ENCODE measurements around the gene SNX5.
A peak's percentile ranks its signal among the peaks of the same experiment; 100 is the strongest.

The SNX5 gene

GRCh38 chr20:17939622-17940223 lies 28.9 kb downstream of the SNX5 start:
- no peak for DNase-seq

GRCh38 chr20:17938871-17939619 lies 29.5 kb downstream of the SNX5 start:
- peak; percentile 87 for DNase-seq

DNA sequence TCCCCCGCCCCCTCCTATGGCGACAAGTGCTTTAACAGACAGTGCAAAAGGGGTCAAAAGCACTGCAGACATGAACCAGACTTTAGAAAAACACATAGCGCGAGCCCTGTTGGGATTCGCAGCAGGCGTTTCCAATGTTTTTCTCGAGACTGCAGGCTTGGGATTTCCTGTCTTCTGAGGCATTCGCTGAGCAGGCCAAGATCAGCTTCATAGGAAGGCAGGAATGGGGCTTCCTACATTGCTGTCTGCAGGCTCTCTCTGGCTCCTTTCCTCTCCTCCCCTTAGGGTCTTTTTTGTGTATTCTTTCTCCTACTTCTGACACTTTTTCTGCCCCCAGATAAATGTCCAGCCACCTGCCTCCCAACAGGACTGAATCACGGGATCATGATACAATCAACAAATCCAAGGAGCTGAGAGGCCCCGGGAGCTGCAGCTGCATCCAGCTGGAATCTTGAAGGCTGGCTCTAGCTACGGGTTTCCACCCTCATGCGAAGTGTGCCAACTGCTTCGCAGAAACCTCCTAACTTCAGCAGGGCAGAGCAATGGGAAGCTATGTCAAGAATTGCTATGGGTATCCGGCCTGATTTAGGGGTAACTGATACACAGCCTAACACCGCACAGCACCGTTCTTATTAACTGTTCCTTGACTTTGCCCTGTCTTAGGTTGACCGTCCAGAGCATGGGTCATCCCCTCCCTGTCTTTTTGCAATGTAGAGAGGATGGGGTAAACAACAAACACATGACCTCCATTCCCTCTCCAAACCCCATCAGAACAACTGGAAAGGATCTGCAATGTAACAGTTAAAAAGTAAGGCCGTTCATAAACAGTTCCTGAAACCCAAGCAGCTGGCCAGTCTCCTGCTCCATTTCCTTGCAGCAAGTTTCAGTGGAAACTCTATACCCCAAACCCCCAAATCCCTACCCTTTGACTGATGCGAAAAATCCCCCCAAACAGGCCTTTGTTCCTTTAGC lies 31.5 kb downstream of the SNX5 start:
- peak; percentile 90 for DNase-seq

DNA sequence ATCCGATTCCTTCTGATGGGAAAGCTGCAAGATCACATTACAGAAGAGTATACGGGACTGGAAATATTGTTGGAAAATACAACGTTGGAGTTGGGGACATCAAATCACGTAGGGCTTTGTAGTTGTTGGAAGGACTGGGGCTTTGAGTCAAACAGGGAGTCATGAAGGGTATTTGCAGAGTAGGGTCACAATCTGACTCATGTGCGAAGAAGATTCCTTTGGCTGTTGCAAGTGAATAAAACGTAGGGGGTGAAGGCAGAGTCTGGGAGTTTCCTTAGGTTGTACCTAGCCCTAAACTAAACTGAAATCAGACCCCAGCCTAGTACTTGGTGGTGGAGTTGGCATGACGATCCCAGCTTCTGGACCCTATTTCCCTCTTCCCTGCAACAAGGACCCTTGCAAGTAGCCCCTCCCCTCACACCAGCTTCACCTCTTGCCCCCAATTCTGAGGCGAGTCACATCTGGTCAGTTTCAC lies 32.3 kb downstream of the SNX5 start:
- no peak for DNase-seq

- DNase-seq: no peak
These were observed 32.8 kb downstream of the SNX5 start for GRCh38 chr20:17935761-17936160.

DNA sequence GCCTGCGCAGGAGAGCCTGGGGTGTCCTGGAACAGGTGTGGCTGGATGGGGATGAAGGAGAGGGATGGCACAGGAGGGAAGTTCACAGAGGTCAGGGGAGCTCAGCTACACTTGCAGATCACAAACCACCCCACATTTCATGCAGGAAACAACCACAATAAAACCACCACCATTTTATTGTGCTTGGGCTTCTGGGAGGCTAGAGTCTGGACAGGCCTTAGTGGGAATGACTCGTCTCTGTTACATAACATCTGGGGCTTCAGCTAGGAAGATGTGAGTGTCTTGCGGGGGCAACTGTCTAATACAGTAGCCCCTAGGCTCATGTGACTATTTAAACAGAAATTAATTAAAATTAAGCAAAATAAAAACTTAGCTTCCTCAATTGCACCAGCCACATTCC lies 33.4 kb downstream of the SNX5 start:
- no peak for DNase-seq

DNA sequence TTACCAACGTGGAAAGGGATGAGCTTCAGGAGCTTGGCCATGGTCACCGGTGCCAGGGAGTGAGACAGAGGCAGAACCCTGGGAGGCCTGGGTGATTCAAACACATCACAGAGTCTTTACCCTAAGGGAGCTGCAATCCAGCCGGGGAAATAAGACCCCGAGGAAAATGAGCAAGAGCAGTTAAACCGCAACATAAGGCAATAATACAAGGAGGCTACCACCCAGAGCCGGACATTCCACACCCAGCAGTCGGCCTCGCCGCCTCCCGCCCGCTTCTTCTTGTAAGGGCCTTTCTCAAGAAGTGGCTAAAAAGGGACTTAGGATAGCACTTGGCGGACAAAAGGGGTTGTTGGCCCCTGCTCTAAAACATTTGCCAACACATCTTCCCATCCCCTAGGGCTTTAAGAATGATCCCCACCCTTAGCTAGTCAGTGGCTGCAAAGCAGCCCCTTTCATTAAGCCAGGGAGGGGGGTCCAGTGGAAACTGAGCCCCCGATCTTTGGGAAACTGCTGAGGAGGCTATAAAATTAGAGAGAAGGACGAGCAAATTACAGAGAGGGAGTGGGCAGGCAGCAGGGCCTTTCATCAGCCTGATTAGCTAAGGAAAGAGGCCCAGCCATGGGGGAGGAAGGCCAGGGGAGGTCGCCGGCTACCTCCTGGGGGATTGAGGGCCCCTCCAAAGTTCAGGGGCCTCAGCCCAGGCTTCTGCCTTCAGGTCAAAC lies 34.3 kb downstream of the SNX5 start:
- DNase-seq: peak; percentile 68

GRCh38 chr20:17933711-17934110 lies 34.9 kb downstream of the SNX5 start:
- no peak for DNase-seq

- DNase-seq: no peak
These were observed 35.5 kb downstream of the SNX5 start for GRCh38 chr20:17933121-17933520.

GRCh38 chr20:17932396-17932795 lies 36.2 kb downstream of the SNX5 start:
- no peak for DNase-seq

DNA sequence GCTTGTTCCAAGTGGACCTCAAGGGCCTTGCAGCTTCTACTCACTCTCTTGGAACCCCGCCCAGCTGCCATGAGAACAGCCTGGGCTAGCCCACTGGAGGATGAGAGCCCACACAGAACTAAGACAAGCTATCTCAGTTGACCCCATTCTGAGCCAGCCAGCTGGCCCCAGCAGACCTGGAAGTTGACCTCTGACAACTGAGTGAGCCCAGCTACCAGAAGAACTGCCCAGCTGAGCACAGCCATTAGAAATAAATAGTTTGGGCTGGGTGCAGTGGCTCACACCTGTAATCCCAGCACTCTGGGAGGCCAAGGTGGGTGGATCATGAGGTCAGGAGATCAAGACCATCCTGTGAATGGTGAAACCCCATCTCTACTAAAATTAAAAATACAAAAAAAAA lies 37.1 kb downstream of the SNX5 start:
- DNase-seq: no peak

DNA sequence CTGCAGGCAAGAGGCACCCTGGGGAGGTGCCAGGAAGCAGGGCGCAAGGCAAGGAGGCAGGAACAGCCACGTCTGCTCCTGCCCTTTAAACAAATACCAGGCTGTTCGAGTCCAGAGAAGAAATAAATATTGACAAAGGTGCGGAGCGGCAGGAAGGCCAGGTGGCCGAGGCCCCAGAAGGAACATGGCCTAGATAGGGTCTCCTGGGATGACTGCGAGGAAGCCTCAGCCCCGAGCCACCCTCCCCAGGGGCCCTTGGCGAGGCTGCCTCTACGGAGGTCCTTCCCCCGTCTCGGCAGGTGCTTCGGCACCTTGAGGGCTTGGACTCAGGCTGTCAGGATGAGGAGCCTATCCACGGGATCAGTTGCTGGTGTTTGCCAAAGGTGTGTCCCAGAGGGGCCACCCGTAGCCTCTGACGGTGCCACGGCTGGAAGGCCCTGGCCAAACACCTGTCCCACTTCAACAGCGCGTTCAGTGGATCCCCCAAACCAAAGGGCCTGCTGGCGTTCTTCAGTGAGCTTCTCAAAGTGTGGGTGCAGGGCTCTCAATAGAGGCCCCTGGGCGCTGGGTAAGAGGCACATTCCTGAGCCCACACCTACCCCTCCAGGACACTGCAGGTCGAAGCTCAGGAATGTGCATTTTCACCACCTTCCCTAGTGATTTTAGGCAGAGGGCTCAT lies 39.8 kb downstream of the SNX5 start:
- no peak for DNase-seq

DNA sequence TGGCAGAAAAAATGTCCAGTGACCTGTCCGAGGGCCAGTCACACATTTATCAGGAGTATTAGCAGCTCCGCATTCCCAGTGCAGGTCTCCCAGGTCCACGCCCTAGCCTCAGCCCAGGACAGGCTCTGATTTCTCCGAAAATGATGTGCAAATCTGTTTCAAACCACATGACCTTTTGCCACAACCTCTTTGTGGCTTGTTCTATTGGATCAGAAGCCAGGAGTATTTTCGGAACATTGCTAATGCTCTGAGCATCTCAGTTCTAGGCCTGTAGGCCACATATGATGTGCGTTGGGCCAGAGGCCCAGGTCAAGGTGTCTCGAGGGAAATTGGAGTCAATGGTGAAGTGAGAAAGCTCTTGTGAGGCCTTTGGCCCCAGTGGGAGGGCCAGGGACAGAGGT lies 40.4 kb downstream of the SNX5 start:
- no peak for DNase-seq

GRCh38 chr20:17925940-17926300 lies 42.7 kb downstream of the SNX5 start:
- DNase-seq: no peak

DNA sequence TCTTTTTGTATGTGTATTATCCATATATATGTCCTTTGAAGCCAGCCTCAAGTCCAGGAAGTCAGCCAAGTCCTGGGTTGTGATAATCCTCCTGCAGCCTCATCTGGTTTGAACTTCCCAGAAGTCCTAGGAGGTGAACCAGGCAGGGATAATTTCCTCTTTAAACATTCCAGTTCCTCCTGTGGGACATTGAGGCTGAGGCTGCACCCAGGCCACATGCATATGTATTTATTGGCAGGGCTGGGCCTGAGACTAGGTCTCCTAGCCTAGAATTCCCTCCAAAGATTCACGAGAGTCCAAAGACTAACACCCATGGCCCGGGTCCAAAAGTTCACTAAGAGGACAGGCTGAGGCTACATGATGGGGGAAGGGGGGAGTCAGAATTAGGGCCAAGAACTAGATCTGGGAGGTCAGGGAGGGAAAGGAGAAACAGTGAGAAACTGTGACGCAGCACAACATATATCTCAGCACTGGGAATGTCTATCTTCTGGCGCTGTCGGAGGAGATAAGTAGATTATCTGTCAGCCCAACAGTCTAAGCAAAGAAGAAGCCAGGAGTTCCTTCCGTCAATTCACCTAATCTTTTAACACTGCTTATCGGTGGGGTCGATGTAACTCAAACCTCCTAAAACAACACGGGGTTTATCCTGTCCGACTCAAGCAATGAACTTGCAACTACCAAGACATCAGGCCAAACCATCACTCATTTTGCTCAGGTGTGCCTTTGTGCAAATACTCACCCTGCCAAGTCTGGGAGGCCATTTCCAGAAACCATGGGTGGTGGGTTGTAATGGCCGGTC lies 43.3 kb downstream of the SNX5 start:
- peak; percentile 87 for DNase-seq

GRCh38 chr20:17921774-17922173 lies 46.8 kb downstream of the SNX5 start:
- DNase-seq: no peak

DNA sequence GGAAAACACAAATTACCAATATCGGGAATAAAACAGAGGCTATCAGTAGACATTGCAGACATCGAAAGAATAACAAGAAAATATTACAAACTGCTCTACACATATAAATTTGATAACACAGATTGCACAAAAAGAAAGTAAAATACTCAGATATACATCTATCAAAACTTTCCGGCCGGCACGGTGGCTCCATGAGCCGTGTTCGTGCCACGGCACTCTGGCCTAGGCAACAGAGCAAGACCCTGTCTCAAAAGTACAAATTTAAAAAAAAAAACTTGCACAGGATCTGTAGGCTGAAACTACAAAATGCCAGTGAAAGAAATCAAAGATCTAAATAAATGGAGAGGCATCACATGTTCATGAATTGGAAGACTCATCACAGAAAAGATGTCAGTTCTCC lies 49.4 kb downstream of the SNX5 start:
- DNase-seq: no peak

DNA sequence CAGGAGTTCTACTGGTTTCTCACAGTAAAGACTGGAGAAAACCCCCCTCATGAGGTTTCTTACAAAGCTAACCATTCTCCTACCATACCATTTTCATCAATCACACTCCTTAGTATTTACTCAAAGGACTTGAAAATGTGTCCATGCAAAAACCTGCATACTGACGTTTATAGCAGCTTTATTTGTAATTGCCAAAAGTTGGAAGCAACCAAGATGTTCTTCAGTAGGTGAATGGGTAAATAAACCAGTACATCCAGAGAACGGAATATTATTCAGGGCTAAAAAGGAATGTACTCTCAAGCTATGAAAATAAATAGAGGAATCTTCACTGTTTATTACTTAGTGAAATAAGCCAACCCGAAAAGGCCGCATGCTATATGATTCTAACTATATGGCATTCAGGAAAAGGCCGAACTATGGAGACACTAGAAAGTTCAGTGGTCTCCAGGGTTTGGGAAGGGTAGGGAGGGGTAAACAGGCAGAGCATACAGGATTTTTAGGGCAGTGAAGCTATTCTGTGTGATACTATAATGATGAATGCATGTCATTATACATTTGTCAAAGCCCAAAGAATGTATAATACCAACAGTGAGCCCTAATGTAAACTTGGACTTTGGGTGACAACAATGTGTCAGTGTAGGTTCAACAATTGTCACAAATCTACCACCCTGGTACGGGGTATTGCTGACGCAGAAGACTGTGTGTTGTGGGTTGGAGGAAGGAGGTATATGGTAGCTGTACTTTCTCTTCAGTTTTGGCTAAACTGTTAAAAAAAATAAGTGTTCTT lies 50.6 kb downstream of the SNX5 start:
- no peak for DNase-seq

DNA sequence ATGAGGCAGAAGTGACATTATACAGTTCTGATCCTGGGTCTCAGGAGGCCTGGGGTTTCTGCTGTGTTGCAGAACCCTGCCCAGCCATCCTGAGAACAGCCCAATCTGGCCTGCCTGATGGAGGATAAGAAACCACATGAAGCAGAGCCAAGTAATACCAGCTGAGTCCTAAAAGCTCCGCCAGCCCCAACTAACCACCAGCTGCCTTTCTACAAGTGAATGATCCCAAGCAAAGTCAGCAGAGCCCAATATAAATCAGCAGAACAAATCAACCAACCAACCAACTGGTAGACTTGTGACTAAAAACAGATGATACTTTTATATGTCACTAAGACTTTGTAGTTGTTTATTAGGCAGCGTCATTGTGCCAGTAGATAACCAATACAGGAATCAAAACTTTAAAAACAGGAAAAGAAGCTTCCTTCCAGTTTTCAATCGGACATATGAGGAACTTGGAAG lies 52.1 kb downstream of the SNX5 start:
- DNase-seq: peak; percentile 73

DNA sequence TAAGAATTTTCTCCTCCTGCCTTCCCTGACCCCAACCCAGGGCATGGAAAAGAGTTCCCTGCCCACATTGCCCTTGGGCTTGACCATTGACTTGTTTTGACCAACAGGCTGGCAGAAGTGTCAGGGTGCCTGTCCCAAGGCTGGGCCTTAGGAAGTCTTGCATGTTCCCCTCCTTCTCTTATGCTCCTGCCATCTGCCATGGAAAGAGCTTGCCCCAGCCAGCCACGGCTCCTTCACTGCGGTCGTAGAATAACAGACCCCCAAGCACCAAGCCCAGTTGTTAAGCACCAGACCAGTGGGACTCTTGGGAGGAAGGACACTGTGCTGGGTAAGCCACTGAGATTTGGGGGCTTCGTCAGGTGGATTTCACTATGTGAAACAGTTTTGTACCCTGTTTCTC lies 53.6 kb downstream of the SNX5 start:
- no peak for DNase-seq
